AG04450 (cell line): ENCODE results near the gene SRSF1. TPM values are rescaled to one million over a fixed set of nuclear protein-coding genes. Genes with fewer than 3 reads are reported as not detected.

ENCODE experiments used
- CTCF ChIA-PET: fragments of 300-600, 350-600 bp; formaldehyde crosslinking; extraction: SDS; loops from one replicate; lab custom pipeline; 2022; ENCODE audit warnings: antibody characterized with exemption, inconsistent platforms; lab: Charles Lee
- POLR2A ChIA-PET: fragments of 350-600 bp; formaldehyde crosslinking; extraction: SDS; loops from one replicate; lab custom pipeline; 2021; ENCODE audit warnings: antibody characterized with exemption, inconsistent platforms; lab: Yijun Ruan, JAX
- DNase-seq: peaks from one replicate; pipeline ENCODE4 v3.0.0-alpha.2; 2011; ENCODE audit warnings: low read depth, low spot score
- H3K27ac ChIP-seq: one replicate; pipeline ENCODE4 v1.5.1; 2012; ENCODE audit warnings: low read depth, low read length, control low read depth
- H3K27me3 ChIP-seq: one replicate; pipeline ENCODE4 v1.6.0; 2012; ENCODE audit warnings: low read length; ENCODE audit not compliant: control insufficient read depth, insufficient read depth
- H3K4me3 ChIP-seq: 2 replicates; pipeline ENCODE4 v1.5.1; 2011; ENCODE audit warnings: mild to moderate bottlenecking, low read depth, low read length, control low read depth
- H3K9me3 ChIP-seq: 2 replicates; pipeline ENCODE4 v1.5.1; 2012; ENCODE audit warnings: low read length; ENCODE audit not compliant: control insufficient read depth, insufficient read depth
- polyA plus RNA-seq: library from polyadenylated mRNA; depleted of rRNA; stranded (reverse); fragments of >200 nt; gene quantifications from 2 replicates; pipeline ENCODE4 v1.2.3, GENCODE V29; 2011
- TF ChIP-seq, protein P1 (sequence below): IDR thresholded peaks from 2 replicates; pipeline ENCODE4 v1.5.1; 2011; ENCODE audit warnings: low read depth, low read length, control low read depth, inconsistent platforms

The SRSF1 gene
- polyA plus RNA-seq, 1 experiment: 249 TPM

DNA sequence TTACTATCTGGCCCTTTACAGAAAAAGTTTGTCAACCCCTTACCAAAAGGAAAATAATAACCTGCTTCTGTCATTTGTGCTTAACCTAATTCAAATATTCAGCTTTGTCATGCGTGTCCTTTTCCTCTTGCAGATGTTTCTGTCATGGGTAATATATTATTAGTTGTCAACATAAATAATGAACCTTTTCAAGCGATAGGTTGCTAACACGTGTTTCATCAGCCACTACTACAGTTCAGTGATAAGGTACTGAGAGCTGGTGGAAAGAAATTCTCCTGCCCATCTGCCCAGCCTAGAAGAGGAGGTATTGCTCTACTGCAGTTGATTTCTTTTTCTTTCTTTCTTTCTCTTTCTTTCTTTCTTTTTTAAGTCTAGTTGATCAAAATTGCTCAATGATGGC, 12.0 kb upstream of the SRSF1 start:
- TF ChIP-seq, protein P1, sequence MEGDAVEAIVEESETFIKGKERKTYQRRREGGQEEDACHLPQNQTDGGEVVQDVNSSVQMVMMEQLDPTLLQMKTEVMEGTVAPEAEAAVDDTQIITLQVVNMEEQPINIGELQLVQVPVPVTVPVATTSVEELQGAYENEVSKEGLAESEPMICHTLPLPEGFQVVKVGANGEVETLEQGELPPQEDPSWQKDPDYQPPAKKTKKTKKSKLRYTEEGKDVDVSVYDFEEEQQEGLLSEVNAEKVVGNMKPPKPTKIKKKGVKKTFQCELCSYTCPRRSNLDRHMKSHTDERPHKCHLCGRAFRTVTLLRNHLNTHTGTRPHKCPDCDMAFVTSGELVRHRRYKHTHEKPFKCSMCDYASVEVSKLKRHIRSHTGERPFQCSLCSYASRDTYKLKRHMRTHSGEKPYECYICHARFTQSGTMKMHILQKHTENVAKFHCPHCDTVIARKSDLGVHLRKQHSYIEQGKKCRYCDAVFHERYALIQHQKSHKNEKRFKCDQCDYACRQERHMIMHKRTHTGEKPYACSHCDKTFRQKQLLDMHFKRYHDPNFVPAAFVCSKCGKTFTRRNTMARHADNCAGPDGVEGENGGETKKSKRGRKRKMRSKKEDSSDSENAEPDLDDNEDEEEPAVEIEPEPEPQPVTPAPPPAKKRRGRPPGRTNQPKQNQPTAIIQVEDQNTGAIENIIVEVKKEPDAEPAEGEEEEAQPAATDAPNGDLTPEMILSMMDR: no peak
- ChIA-PET POLR2A (no interaction called here), CTCF (no interaction called here)
- DNase-seq: no peak
- H3K9me3 ChIP-seq: no peaks in the 10 kb centered on the region; the same call in 1 of the 2 replicates
- H3K27me3 ChIP-seq: peaks cover 4% of the 10 kb centered on the region
- H3K27ac ChIP-seq: no peak overlapping the region
- no peak overlapping the region for H3K4me3 ChIP-seq

DNA sequence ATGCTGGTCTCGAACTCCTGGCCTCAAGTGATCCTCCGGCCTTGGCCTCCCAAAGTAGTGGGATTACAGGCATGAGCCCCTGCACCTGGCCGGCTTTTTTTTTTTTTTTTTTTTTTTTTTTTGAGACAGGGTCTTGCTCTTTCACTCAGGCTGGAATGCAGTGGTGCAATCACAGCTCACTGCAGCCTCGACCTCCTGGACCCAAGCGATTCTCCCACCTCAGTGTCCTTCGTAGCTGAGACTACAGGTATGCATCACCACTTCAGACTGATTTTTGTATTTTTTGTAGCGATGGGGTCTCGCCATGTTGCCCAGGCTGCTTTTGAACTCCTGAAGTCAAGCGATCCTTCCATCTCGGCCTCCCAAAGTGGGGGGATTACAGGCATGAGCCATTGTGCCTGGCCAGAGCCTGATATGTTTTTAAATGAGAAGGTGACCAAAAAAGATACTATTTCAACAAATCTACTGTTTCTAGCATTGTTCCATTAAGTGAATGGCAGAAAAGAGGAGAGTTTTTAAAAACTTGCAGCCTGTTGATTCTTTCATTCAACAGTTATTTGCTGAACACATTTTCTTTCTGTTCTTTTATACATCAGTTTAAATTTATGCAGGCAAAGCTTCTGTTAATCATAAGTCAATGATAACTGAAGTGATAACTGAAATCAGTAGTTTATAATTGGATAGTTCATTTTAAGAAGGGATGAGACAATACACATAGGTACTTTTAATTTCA, 3.2 kb upstream of the SRSF1 start:
- ChIA-PET CTCF (interaction anchor here (0.6 to 2.0 kb wide), 3 partner anchors 11 to 177 kb away, joined by 3 to 9 read pairs (median 6); no protein-coding TSS in a partner anchor), POLR2A (interaction anchor here (0.7 kb wide), 1 partner anchor 140 kb away, joined by 6 read pairs; no protein-coding TSS in a partner anchor)
- Histone ChIP-seq H3K27ac (no peak overlapping the region), H3K9me3 (no peaks in the 10 kb centered on the region; the same call in 1 of the 2 replicates), H3K27me3 (no peaks in the 10 kb centered on the region), H3K4me3 (no peak overlapping the region)
- no peak for DNase-seq
- TF ChIP-seq, protein P1: no peak

DNA sequence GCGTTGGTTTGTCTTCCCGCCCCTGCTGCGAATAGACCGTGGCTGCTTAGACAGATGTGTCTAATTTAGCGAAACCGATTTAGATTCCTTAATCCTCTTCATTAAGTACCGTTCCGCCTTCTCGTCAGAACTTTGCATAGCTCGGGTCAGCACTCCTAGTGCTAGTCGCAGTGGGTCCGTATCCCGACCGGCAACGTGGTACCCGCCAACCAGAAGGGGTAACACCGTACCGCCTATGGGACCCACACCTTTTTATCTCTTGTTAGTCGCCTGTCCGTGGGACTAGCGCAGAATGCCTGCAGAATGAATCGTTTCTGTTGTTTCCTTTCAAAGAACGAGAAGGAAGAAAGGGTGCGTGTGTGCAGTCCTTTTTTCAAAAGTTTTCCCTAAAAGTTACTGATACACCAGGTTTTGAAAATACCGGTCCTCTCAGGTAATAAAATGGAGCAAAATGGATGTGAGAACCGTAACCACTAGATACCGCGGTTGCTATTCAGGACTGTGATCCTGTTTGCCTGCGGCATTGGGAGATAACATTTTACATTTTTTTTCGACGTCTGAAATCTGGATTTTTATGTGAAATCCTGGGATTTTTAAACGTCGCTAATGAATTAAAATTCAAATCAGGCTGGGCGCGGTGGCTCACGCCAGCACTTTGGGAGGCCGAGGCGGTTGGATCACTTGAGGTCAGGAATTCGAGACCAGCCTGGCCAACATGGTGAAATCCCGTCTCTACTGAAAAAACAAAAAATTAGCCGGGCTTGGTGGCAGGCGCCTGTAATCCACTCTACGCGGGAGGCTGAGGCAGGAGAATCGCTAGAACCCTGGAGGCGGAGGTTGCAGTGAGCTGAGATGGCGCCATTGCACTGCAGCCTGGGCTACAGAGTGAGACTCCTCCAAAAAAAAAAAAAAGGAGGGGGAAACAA, 998 bp upstream of the SRSF1 start:
- H3K9me3 ChIP-seq: no peaks in the 10 kb centered on the region; the same call in 1 of the 2 replicates
- H3K27me3 ChIP-seq: no peaks in the 10 kb centered on the region
- POLR2A ChIA-PET: interaction anchor here (0.8 to 2.9 kb wide), 9 partner anchors 20 to 624 kb away, joined by 3 to 44 read pairs (median 7); partner anchors contain the start of genes DYNLL2, MRPS23 and VEZF1
- H3K27ac ChIP-seq: peak overlapping the region; percentile 39
- no peak for DNase-seq
- peak overlapping the region; percentile 99 for H3K4me3 ChIP-seq
- TF ChIP-seq, protein P1: no peak
- CTCF ChIA-PET: interaction anchor here (0.9 to 2.3 kb wide), 8 partner anchors 9 to 765 kb away, joined by 3 to 11 read pairs (median 4); no protein-coding TSS in a partner anchor

DNA sequence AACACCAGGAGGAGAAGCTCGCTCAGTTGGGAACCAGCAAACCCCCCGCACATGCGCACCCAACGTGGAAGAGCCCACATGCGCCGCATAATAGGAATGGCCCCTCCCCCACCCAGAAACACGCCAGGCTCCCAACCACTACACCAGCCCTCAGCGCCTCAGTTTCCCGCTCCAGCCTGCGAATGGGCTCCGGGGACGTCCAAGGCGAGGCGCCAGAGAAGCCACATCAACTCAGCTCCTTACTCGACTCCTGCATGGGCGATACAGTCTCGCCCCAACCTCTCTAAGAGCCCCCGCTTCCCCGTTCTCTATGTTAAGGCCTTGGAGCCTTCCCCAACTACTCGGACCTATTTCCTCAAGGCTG, 504 bp downstream of the SRSF1 start:
- ChIA-PET CTCF (interaction anchor here (0.6 to 2.3 kb wide), 6 partner anchors 13 to 173 kb away, joined by 3 to 11 read pairs (median 4); no protein-coding TSS in a partner anchor), POLR2A (interaction anchor here (0.7 to 2.9 kb wide), 13 partner anchors 16 to 686 kb away, joined by 3 to 44 read pairs (median 4); partner anchors contain the start of genes DYNLL2, MRPS23, RAD51C and VEZF1)
- Histone ChIP-seq H3K27ac (peak overlapping the region; percentile 96), H3K4me3 (peak overlapping the region; percentile 99), H3K27me3 (no peaks in the 10 kb centered on the region), H3K9me3 (no peaks in the 10 kb centered on the region; the same call in 1 of the 2 replicates)
- DNase-seq: peak; percentile 45
- TF ChIP-seq, protein P1: no peak
